GM18907 (cell line): Measurements from ENCODE around the gene CERS6.
"Not testable (repeated sequence)": the region's sequence is repeated elsewhere in the genome, so short reads cannot be mapped to it uniquely, and the experiment has no call there.

Experiments
- ATAC-seq: cut with Tn5 transposase; IDR thresholded peaks from one replicate; pipeline ENCODE4 v1.9.1; 2021; ENCODE audit warnings: mild to moderate bottlenecking, moderate library complexity; ENCODE audit not compliant: unreplicated experiment

CERS6 gene

DNA sequence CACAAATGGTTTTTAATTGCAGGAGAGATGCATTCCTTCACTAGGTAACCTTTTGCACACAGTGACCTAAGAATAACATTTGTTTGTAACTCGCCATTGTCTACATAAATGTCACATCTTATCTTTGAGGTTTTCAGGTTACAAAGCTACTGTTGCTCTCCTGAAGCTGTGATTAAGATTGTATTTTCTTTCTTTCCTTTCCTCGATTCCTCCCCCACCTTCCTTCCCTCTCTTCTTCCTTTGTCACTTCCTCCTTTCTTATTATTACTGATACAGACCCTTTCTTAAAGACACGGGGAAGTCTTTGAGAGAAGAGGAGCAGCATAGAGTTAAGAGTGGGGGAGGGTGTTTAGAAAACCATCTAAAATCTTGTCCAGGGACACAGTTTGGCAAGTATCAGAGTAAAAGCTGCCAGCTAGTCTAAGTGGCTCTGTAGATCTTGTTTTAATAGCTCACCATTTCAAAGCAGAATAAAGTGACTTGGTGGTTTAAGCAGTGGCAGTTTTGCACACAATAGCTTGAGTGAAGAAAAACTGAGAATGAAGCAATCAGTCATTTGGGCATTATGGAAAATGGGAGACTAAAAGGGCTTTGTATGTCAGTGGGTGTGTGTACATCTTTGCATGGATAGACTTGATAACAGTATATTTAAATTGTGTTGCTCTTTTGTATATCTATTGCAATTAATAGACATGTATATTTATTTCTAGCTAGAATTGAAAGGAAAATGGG lies 10.9 kb downstream of the CERS6 start:
- no peak for ATAC-seq

DNA sequence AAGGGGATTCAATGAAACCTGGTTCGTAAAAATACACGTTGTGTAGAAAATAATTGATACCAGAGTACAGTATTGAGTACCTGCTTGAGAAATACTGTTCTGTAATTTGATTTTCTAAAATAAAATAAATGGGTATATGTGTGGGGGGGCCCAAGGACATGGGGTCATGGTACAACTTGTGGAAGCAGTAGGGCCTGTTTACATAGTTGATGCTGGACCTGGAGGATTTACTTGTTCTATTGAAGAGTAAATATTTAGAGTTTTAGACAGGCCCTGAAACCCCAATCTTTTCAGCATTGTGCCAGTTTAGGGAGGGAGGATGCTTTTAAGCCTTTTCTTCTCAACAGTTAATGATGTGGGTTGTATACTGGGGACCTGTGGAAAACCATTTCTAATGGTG lies 11.7 kb downstream of the CERS6 start:
- no peak for ATAC-seq

DNA sequence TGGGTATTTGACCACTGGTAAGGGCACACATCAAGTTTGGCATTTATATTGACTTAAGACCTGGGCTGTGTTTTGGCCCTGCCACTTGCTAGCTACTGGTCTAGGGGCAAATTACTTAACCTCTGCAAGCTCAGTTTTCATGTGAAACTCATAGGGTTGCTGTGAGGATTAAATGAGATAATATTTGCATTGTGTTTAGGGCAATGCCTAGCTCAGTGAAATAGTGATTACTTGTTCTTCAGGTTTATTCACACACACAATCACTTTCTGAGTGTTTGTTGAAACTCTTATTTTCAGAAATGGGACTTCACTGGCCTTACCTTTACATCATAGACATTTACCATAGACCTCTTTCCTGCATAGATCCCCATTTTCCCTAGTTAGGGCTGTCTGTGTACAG lies 12.3 kb downstream of the CERS6 start:
- ATAC-seq = no peak

DNA sequence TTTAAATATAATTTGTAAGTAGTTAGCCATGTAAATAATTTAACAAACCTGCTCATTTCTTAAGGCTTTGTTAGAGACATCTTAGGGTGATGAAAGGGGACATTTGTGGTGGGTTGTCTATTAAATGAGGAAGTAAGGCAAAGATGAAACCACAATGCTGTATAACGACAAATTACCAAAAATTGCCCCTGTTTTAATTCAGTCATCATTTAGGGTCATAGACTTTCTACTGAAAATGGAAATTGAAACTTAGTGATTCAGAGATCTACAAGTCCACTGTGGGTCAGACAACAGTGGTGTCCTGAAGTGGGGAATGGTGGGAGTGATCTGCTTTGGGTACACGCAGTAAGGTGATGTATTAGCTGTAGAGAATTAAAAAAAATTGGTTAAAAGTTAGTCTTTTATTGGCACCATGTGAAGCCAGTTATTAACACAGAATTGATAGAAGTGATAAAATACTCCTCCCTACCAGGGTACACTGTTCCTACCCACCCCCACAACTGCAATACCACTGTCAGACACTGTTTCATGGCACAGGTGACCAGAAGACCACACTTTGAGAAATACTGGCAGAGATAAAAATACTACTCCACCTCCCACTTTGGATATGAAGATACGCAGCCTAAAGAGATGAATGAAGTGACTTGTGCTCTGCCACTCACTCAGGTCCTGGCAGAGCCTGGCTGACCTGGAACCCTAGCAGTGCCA lies 13.4 kb downstream of the CERS6 start:
- ATAC-seq = peak; percentile 73

DNA sequence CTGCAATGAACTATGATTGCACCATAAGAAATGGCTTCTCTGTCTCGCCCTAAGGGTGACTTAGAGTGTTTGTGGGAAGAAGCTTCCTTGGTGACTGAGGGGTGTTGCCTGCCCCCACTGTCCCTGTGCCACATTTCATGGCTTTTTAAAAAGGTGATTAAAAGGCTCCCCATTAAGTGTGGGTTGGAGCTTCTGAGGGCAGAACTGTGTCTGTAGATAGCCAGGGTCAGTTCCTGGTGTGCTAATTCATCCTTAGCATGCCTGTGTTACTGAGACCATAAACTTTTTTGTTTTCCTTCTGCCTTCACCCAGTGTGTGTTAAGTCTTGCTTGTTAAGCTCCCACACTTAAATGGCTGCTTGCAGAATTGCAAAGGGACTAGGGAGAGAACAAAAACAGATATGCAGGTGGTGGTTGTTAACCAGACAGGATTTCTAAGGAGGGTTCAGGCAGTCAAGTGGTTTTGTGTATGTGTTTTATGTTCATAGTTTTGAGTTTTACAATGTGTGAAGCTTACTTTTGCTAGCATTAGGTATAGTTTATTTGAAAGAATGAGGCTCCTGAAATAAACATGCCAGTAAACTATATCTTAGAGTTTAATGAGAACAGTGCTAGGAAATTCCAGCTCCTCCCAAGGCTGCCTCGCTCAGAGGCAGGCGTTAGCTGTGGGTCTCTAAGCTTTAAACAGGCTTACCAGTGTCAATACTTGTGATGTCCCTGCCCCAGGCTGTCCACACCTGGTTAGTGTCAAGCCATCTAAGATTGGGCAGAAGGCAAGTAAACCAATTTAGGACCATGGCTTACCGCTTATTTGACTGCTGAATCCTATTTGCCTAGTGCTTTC lies 14.5 kb downstream of the CERS6 start:
- peak; percentile 43 for ATAC-seq

DNA sequence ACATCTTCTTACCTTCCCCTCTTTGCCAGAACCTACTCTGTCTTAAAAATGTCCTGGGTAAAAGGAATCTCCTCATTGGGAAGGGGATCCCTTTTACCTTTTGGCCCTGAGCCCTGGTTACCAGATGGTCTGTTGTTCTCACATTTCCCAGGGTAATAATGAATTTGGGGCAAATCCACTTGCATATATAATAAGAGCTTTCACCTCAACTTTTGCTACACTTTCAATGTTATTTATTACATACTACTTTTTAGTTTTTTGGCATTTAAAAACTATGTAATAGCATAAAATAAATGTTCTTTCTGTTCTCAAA lies 15.0 kb downstream of the CERS6 start:
- ATAC-seq = no peak

DNA sequence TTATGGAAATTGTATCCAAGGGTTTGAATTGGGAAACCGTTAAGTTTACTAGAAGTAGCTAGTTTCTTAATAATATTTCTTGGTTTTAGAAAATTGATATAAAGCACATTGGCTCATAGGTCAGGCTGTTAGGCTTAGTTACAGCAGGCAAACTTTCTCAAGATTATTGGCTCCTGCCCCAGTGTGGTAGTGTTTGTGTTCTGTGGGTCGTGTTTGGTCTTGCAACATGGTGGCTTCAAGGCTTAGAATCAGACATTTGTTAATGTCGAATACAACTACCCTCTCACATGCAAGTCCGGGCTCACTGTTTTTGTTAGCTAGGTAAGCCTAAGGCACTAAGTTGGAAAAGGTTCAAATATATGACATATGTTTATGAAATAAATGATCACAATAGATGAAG lies 19.6 kb downstream of the CERS6 start:
- ATAC-seq = no peak

DNA sequence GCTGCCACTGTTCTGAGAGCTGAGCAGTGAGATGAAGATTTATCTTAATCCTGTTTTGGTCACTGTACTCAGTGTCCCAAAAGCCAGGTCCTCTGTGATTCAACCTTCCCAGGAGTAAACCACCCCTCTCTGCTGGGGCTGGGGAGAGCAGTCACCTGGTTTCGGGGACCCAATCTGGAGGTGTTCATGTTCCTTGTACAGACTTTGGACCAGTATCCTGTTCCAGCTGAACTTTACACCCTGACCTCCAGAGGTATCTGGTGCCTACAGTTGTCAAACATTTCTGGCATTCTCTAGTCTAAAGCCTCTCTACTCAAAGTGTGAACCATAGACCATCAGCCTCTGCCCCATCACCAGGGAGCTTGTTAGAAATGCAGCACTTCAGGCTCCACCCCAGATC lies 22.1 kb downstream of the CERS6 start:
- no peak for ATAC-seq

DNA sequence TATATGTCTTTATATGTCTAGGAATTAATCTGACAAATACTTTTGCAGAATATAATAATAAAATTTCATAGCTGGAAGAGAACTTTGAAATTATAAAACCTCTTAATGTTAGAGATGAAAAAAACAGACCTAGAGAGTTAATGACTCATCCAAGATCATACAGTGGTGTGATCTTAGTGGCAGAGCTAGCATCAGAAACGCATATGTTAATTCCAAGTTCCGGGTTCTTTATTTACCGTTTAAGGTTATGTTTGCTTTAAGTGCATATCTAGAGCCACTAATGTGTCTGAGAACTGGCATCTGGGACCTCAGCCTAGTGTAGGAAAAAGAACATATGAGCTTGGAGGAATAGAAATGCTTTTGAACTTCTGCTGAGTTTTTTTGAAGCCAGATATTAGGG lies 24.3 kb downstream of the CERS6 start:
- no peak for ATAC-seq

DNA sequence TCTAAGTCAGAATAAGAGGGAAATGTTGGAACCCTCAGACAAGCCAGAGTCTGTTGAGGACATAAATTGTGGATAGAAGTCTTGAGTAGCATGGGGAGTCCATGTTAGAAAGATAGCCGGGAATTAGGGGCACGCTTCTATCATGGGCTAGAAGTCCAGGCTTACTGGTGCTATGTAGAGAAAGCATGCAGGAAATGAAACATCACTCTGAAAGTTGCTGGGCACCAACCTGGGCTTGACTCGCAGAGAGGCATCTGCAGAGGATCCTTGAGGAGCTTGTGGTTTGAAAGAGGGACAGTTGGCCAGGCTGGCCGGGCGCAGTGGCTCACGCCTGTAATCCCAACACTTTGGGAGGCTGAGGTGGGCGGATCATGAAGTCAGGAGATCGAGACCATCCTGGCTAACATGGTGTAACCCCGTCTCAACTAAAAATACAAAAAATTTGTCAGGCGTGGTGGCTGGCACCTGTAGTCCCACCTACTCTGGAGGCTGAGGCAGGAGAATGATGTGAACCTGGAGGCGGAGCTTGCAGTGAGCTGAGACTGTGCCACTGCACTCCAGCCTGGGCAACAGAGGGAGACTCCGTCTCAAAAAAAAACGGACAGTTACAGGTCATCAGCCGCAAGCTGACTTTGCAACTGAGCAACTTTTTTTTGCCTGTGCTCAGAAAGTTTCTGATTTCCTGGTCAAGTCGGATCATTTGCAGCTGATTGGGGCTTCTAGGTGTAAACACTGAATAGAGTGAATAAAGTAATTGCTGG lies 24.9 kb downstream of the CERS6 start:
- ATAC-seq = no peak

DNA sequence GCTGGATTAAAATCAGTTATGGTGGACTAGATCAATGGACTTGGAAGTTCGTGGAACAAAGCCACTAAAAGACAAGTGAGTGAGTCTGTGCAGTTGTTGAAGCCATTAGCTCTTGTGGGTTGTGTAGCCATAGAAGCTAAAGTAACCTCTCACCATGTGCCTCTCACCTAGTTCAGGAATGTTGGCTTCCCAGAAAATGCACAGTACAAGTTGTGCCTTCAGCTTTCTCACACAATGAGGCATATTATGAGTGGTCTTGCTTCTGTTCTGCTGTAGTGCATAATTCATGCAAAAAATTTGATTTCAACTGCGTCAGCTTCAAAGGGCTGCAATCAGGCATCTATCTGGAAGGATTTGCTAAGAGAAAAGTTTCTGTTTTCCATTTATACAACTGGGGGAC lies 26.2 kb downstream of the CERS6 start:
- ATAC-seq = no peak

DNA sequence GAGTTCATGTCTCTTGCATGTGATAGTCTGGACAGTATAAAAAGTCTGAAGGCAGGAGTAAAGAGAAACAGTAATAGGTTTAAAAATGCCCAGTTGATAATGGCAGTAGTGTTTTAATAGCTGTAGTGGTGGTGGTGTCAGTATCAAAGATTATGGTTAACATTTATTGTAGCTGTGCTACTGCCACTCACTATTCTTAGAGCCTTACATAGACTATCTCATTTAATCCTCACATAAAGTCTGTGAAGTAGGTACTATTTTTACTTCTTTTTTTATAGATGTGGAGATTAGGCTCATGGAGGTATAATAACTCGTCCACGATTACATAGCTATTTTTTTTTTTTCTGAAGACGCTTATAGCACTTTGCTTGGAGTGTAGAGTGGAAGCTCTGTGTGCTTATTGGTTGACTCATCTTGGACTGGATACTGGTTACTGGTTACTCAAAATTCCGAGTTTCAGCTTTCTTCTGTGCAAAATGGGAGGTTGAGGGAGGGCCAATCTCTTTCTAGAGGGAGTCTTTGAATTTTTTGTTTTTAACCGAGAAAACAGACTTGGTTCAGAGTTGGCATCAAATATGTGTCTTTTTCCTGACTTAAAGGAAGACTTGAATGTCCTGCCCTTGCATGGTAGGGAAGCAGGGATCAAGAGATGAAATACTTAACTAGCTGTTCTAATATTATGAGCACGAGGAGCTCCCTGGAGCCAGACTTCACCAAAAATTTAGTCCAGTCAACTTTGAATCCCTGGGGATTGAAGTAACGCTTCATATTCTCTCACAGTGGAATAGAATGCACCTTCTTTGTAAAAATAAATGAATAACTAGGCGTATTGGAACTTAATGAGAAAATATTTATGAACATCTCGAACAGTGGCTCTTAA lies 27.1 kb downstream of the CERS6 start:
- ATAC-seq = no peak

DNA sequence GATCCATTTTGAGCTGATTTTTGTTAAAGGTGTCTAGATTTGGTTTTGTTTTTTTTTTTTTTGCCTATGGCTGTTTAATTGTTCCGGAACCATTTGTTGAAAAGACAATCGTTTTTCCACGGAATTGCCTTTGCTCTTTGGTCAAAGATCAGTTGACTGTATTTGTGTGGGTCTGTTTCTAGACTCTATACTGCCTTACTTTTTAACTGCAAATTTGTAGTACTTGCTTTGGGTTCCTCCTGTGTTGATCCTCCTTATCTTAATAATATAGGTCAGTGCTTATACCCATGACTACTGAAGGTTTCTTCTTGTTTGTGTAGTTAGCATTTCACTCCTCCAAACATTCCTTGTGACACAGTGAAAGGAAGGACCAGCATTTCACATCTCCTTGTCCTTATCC lies 30.4 kb downstream of the CERS6 start:
- no peak for ATAC-seq

DNA sequence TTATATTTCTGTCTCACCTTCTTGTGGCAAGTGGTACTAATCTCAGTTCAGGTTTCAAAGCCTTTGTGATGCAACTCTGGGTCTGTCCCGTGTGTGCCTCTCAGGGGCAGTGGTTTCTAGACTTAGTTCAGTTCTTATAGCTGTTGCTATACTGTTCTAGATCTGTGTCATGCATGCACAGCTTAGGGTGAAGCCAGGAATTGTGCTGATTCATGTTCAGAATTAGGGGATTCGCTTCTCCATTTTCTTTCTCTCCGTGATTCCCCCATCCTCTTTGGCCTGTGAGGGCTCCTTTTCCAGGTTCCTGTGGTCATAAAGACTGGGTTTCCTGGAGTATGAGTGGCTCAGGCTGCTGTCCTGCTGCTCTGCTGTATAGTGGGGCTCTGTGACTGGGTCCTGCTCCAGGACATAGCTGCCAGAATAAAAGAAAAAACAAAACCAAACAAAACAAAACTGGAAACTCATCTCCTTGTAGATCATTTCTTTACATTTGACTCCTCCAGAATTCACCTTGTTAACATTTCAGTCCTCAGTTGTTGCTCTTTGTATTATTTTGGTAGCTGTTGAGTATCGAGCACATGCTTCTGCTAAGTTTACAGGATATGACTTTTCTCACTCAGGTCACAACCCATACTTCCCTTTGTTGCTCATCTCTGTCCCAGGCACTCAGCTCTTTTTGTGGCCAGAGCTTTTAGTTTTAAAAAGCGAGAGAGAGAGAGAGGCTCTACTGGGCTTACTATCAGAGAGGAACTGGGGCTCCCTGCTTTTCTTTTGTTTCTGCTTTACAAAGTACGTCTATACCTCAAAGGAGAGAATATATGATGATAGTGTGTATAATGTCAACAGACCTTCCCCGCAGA lies 34.2 kb downstream of the CERS6 start:
- ATAC-seq = peak; percentile 95

DNA sequence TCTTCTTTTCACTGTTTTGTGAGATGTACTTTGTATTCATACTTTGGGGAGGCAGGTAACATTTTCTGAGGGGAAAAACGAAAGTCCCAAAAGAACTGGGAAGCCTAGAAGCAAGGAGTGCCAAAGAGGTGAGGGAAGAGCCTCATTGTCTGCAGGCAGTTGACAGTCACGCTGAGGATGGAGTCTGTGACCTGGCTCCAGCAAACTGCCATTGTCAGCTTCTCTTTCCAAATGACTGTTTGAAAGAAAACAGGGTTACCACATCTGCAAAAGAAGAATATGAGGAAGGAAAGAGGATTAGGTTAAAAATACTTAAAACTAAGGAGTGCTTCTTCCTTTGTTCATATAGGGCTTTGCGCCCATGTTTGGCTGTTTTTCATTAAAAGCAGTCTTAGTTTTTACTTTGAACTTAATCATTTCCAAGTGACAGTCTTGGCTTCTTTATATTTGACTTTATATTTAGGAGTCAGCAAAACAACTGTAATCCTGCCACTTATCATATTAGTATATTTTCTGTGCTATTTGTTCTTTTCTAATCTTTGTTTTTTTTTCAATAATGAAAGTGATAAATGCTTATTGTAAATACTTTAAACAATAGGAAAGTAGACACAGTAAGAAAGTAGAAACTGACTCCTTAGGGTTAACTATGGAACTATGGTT lies 35.0 kb downstream of the CERS6 start:
- peak; percentile 24 for ATAC-seq

DNA sequence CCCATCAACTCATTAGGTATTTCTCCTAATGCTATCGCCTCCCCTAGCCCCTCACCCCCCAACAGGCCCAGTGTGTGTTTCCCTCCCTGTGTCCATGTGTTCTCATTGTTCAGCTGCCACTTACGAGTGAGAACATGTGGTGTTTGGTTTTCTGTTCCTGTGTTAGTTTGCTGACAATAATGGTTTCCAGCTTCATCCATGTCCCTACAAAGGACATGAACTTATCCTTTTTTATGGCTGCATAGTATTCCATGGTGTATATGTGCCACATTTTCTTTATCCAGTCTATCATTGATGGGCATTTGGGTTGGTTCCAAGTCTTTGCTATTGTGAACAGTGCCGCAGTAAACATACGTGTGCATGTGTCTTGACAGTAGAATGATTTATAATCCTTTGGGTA lies 35.7 kb downstream of the CERS6 start:
- not testable (repeated sequence) for ATAC-seq

DNA sequence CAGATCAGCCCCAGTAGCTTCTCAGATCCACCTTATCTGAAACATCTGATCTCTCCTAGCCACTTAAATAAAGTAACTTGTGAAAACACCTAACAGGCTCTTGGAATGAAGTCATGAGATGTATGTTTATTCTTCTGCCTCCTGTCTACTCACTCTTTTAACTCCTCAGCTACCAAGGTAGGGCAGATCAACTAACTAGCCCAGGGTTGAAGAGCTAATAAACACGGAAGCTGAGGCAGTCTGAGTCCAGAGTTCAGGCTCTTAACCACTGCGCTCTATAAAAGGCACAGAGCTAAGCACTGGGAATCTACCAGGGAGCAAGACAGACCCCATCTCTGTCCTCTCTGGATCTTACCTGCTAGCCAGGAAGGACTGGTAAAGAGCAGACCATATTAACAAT lies 37.1 kb downstream of the CERS6 start:
- ATAC-seq = not testable (repeated sequence)

DNA sequence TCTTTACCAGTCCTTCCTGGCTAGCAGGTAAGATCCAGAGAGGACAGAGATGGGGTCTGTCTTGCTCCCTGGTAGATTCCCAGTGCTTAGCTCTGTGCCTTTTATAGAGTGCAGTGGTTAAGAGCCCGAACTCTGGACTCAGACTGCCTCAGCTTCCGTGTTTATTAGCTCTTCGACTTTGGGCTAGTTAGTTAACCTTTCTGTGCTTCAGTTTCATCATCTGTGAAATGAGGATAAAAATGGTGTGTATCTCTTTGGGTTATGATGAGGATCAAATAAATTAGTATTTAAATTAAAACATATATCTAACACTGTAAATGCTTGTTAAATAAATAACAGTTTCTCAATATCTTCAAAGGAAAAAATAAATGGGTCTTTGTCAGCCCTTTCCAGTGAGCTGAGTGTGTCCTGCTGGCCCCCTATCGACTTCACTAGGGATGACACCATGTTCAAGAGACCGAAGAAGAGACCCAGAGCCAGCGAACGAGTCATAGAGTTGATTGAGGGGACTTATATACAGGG lies 38.2 kb downstream of the CERS6 start:
- no peak for ATAC-seq

DNA sequence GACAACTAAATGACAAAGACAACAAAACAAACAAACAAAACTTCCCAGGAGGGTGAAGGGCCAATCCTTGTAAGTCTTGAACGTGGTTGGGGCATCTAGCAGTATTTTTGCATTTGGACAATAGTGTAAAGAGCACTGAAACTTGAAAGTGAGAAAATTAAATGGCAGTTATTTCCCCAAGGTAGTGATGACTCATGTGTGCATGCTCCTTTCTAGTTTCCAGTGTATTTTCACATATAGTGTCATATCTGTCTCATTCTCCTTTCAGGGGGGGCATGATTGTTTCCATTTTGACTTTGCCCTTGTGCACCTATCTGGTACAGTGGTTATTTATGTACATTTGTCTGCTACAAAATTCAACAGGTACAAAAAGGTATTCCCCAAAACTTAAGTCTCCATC lies 39.5 kb downstream of the CERS6 start:
- peak; percentile 90 for ATAC-seq
